Stimulated activated CD8-positive, alpha-beta memory T cell treated with anti-CD3 and anti-CD28 coated beads, Interleukin-4, amount 100 ng/mL, for 48 hours (primary cell): ENCODE data around the gene METRNL.
"Not testable (repeated sequence)": the region's sequence is repeated elsewhere in the genome, so short reads cannot be mapped to it uniquely, and the experiment has no call there.

Source experiments
- DNase-seq: peaks from one replicate; pipeline ENCODE4 v3.0.0-alpha.2; 2020

The METRNL gene

GRCh38 chr17:83125515-83126274 lies 46.3 kb downstream of the METRNL start:
- peak; percentile 53 for DNase-seq

- no peak for DNase-seq
Measured at GRCh38 chr17:83126275-83126811, 46.9 kb downstream of the METRNL start.

GRCh38 chr17:83127431-83128160 lies 48.2 kb downstream of the METRNL start:
- no peak for DNase-seq

GRCh38 chr17:83128306-83129240 lies 49.2 kb downstream of the METRNL start:
- DNase-seq: no peak

- no peak for DNase-seq
Measured at GRCh38 chr17:83129676-83130075, 50.3 kb downstream of the METRNL start.

- DNase-seq: no peak
Measured at GRCh38 chr17:83131401-83132011, 52.1 kb downstream of the METRNL start.

- no peak for DNase-seq
Measured at GRCh38 chr17:83132251-83133081, 53.1 kb downstream of the METRNL start.

- DNase-seq: no peak
Measured at GRCh38 chr17:83133302-83134121, 54.1 kb downstream of the METRNL start.

GRCh38 chr17:83134456-83134855 lies 55.0 kb downstream of the METRNL start:
- DNase-seq: not testable (repeated sequence)

- peak; percentile 12 for DNase-seq
Measured at GRCh38 chr17:83135692-83136091, 56.3 kb downstream of the METRNL start.

GRCh38 chr17:83136156-83136555 lies 56.7 kb downstream of the METRNL start:
- DNase-seq: no peak

GRCh38 chr17:83136931-83137330 lies 57.5 kb downstream of the METRNL start:
- peak; percentile 12 for DNase-seq

- DNase-seq: no peak
Measured at GRCh38 chr17:83137523-83137922, 58.1 kb downstream of the METRNL start.

GRCh38 chr17:83138820-83139219 lies 59.4 kb downstream of the METRNL start:
- no peak for DNase-seq

- peak; percentile 17 for DNase-seq
Measured at GRCh38 chr17:83139541-83140248, 60.3 kb downstream of the METRNL start.

- peak; percentile 3 for DNase-seq
Measured at GRCh38 chr17:83140249-83140566, 60.8 kb downstream of the METRNL start.

- DNase-seq: no peak
Measured at GRCh38 chr17:83142619-83143018, 63.2 kb downstream of the METRNL start.

- DNase-seq: no peak
Measured at GRCh38 chr17:83143817-83144231, 64.4 kb downstream of the METRNL start.
